Epithelial cell of esophagus (primary cell): ENCODE results near the gene FDX1.

Source experiments
- DNase-seq: peaks from one replicate; pipeline ENCODE4 v3.0.0; 2010; ENCODE audit warnings: low read depth
- H3K4me3 ChIP-seq: 2 replicates; pipeline ENCODE4 v1.5.1; 2011; ENCODE audit warnings: mild to moderate bottlenecking, low read length, control low read depth
- CTCF ChIP-seq: IDR thresholded peaks from 2 replicates; pipeline ENCODE4 v1.5.1; 2011; ENCODE audit warnings: low read depth, mild to moderate bottlenecking, low read length, control low read depth, inconsistent platforms; ENCODE audit not compliant: insufficient read depth; ENCODE audit errors: missing control alignments

FDX1 gene

GRCh38 chr11:110492321-110492685, 62.6 kb downstream of the FDX1 start:
- no peak overlapping the region for H3K4me3 ChIP-seq
- TF ChIP-seq CTCF = no peak
- no peak for DNase-seq

GRCh38 chr11:110493346-110493745, 63.6 kb downstream of the FDX1 start:
- no peak for DNase-seq
- no peak overlapping the region for H3K4me3 ChIP-seq
- no peak for TF ChIP-seq CTCF

- DNase-seq = no peak
- H3K4me3 ChIP-seq = no peak overlapping the region
- TF ChIP-seq CTCF = no peak
These were observed 67.7 kb downstream of the FDX1 start for GRCh38 chr11:110497231-110497978.

- no peak for TF ChIP-seq CTCF
- no peak overlapping the region for H3K4me3 ChIP-seq
- DNase-seq = no peak
These were observed 71.7 kb downstream of the FDX1 start for GRCh38 chr11:110501428-110501827.

DNA sequence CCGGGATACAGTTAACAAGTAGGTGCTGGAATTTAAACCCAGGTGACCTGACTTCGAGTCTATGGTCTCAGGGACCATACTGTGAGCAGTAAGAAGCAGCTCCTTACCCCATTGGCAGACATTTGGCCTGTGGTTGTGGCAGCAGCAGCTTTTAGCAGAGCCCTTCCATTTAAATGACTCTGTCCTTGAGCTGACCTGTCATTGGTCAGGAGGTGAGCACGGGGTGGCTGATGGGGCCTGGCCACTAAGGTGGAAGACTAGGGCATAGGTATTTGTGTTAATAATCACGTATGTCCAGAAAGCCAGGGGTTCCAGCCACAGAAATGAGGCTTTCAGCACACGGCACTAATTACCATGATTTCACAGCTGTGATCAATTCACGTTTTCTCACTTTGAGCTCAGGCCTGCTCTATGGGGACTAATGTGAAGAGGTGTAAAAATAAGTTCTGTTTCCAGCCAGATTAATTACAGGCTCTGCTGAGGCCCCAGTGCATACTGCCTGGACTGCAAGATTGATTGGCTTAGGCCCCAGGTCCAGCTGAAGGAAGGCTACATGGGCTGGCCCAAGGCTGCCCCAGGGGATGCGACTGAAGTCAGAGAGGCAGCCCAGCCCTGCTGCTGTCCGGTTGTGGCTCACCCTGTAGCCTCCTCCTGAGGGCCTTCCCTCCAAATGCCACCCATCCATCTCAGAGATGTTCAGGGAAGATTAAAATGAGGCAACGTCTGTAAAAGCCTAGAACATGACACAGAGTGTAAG, 76.0 kb downstream of the FDX1 start:
- no peak for TF ChIP-seq CTCF
- DNase-seq = no peak
- no peak overlapping the region for H3K4me3 ChIP-seq

DNA sequence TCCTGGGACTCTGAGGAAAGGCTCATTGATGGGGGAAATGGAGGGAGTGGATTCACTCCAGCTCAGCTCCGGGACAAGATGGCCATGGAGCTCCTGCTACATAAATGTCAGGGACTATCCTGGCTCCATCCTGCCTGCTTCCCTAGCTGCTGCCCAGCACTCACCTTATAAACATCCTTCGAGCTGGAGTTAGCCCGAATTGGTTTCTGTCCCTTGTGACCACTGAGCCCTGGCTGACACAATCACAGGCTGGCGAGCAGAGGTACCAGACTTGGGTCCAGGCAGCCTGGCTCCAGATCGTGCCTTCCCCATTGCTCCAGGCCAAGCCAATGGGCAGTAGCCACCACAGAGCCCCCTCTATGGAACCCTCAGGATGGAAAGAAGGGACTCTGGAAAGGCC, 77.6 kb downstream of the FDX1 start:
- no peak for TF ChIP-seq CTCF
- H3K4me3 ChIP-seq = no peak overlapping the region
- DNase-seq = no peak
